PC-9 (cell line): Measurements from ENCODE around the gene TTC39A. TPM values are rescaled to one million over a fixed set of nuclear protein-coding genes. Genes with fewer than 3 reads are reported as not detected.

Experiments
- BruUV-seq: library from RNA; stranded (reverse); fragments of 400-500 nt; replicated peaks from 2 replicates; lab custom pipeline; 2021; lab: Mats Ljungman, UMichigan
- CTCF ChIA-PET: fragments of 300-600 bp; sonication (Branson Sonifier 250); formaldehyde crosslinking; loops from one replicate; lab custom pipeline; 2022; ENCODE audit warnings: antibody characterized with exemption; lab: Charles Lee
- POLR2A ChIA-PET: fragments of 300-600 bp; sonication (Branson Sonifier 250); formaldehyde crosslinking; loops from one replicate; lab custom pipeline; 2022; ENCODE audit warnings: antibody characterized with exemption; ENCODE audit not compliant: unreplicated experiment; lab: Charles Lee
- DNase-seq, 2 experiments: peaks; one replicate each; pipeline versions ENCODE4 v3.0.0 to v3.0.0-alpha.2; 2015 to 2022; ENCODE audit warnings: mixed read lengths in 1 of 2
- H2AFZ ChIP-seq: fragments of 200-600 bp; sonication (generic); 2 replicates; pipeline ENCODE4 v1.8.1; 2017; ENCODE audit warnings: antibody characterized with exemption
- H3F3A ChIP-seq: fragments of 200-600 bp; sonication (generic); 2 replicates; pipeline ENCODE4 v1.8.1; 2017; ENCODE audit warnings: antibody characterized with exemption, mild to moderate bottlenecking, low read depth; ENCODE audit not compliant: insufficient read depth
- H3K27ac ChIP-seq: fragments of 200-600 bp; sonication (generic); 2 replicates; pipeline ENCODE4 v1.6.1; 2016; ENCODE audit warnings: mixed run types
- H3K27me3 ChIP-seq: fragments of 200-600 bp; sonication (generic); 2 replicates; pipeline ENCODE4 v1.6.1; 2016; ENCODE audit warnings: low read depth, mixed run types; ENCODE audit not compliant: insufficient read depth
- H3K36me3 ChIP-seq: fragments of 200-600 bp; sonication (generic); 2 replicates; pipeline ENCODE4 v1.6.1; 2016; ENCODE audit warnings: low read depth, mixed run types
- H3K4me1 ChIP-seq: fragments of 200-600 bp; sonication (generic); replicated peaks from 2 replicates; pipeline ENCODE4 v1.6.1; 2016; ENCODE audit warnings: mixed run types; ENCODE audit not compliant: insufficient read depth
- H3K4me2 ChIP-seq: fragments of 200-600 bp; sonication (generic); 2 replicates; pipeline ENCODE4 v1.6.1; 2017; ENCODE audit warnings: mixed run types
- H3K4me3 ChIP-seq: fragments of 200-600 bp; sonication (generic); 2 replicates; pipeline ENCODE4 v1.6.1; 2016; ENCODE audit warnings: mixed run types
- H3K79me2 ChIP-seq: fragments of 200-600 bp; sonication (generic); 2 replicates; pipeline ENCODE4 v1.6.1; 2017; ENCODE audit warnings: low read depth, mixed run types
- H3K9me2 ChIP-seq: fragments of 200-600 bp; sonication (generic); 2 replicates; pipeline ENCODE4 v1.8.1; 2017; ENCODE audit warnings: mild to moderate bottlenecking; ENCODE audit not compliant: insufficient read depth
- H3K9me3 ChIP-seq: fragments of 200-600 bp; sonication (generic); 2 replicates; pipeline ENCODE4 v1.8.1; 2016; ENCODE audit warnings: low read depth; ENCODE audit not compliant: insufficient read depth
- H4K20me1 ChIP-seq: fragments of 200-600 bp; sonication (generic); 2 replicates; pipeline ENCODE4 v1.8.1; 2017; ENCODE audit not compliant: insufficient read depth
- EZH2 ChIP-seq: fragments of 200-600 bp; sonication (generic); IDR thresholded peaks from 2 replicates; pipeline ENCODE4 v1.8.0; 2017; ENCODE audit warnings: antibody characterized with exemption, low read depth
- intact Hi-C: fragments of 100-400 bp; cut with micrococcal nuclease; formaldehyde crosslinking; loops from one replicate; pipeline ENCODE4 v1.10.0; 2022; ENCODE audit not compliant: unreplicated experiment
- total RNA-seq: library from RNA; stranded (reverse); gene quantifications from 2 replicates; pipeline ENCODE4 v1.2.3, GENCODE V29; 2021
- TF ChIP-seq, protein P1 (sequence below): fragments of 200-600 bp; sonication (generic); conservative IDR thresholded peaks from 2 replicates; pipeline ENCODE4 v1.6.1; 2017; ENCODE audit warnings: mixed run types, antibody characterized with exemption, mild to moderate bottlenecking, moderate library complexity

The TTC39A gene
- total RNA-seq, 1 experiment from 2014 or later = 7.3 TPM

DNA sequence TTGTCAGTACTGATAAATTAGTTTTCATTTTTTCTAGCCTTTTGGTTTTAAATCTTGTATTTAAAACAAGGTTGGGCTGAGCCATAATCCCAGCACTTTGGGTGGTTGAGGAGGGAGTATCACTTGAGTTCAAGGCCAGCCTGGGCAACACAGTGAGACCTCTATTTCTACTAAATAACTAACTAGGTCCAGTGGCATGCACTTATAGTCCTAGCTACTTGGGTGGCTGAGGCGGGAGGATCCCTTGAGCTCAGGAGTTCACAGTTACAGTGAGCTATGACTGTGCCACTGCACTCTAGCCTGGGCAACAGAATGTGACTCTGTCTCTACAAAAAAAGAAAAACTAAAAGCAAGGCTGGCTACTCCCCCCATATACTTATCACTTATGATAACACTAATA is 21.5 kb upstream of the TTC39A start:
- H2AFZ ChIP-seq = no peak overlapping the region
- ChIA-PET POLR2A (interaction anchor here (0.6 kb wide), 1 partner anchor 20 kb away, joined by 4 read pairs; no protein-coding TSS in a partner anchor), CTCF (no interaction called here)
- no peaks in the 10 kb centered on the region for H4K20me1 ChIP-seq
- no peak overlapping the region for H3K4me3 ChIP-seq
- no peak overlapping the region for H3K27ac ChIP-seq
- no peaks in the 10 kb centered on the region for H3K36me3 ChIP-seq
- TF ChIP-seq, protein P1, sequence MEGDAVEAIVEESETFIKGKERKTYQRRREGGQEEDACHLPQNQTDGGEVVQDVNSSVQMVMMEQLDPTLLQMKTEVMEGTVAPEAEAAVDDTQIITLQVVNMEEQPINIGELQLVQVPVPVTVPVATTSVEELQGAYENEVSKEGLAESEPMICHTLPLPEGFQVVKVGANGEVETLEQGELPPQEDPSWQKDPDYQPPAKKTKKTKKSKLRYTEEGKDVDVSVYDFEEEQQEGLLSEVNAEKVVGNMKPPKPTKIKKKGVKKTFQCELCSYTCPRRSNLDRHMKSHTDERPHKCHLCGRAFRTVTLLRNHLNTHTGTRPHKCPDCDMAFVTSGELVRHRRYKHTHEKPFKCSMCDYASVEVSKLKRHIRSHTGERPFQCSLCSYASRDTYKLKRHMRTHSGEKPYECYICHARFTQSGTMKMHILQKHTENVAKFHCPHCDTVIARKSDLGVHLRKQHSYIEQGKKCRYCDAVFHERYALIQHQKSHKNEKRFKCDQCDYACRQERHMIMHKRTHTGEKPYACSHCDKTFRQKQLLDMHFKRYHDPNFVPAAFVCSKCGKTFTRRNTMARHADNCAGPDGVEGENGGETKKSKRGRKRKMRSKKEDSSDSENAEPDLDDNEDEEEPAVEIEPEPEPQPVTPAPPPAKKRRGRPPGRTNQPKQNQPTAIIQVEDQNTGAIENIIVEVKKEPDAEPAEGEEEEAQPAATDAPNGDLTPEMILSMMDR = no peak
- no peak for TF ChIP-seq EZH2
- H3K27me3 ChIP-seq = no peaks in the 10 kb centered on the region
- H3K9me3 ChIP-seq = no peaks in the 10 kb centered on the region
- DNase-seq = no peak
- no TSS peak for BruUV-seq
- peaks cover under 1% of the 10 kb centered on the region; the same call in 1 of the 2 replicates for H3K4me1 ChIP-seq
- no peak overlapping the region for H3K4me2 ChIP-seq
- peaks cover 18% of the 10 kb centered on the region; the same call in 1 of the 2 replicates for H3F3A ChIP-seq
- no peaks in the 10 kb centered on the region for H3K79me2 ChIP-seq
- H3K9me2 ChIP-seq = no peaks in the 10 kb centered on the region
- intact Hi-C loops = no loop called here

DNA sequence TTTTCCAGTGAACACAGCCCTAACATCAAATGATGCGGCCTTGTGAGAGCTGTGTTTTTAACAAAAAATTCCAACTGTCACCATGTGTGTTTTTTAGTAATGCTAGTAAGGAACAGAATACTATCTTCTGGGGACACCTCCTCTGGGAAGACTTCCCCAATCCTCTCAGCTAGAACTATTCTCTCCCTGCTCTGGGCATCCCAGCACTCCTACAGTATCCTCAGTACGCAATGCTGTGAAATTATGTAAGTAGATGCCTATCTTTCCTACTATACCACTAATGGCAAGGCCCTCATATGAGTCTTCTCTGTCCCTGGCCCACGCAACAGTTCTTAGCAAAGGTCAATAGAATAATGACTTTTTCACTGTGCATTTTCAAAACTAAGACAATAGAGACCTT is 19.5 kb upstream of the TTC39A start:
- intact Hi-C loops = no loop called here
- no peaks in the 10 kb centered on the region for H3K27me3 ChIP-seq
- H3K27ac ChIP-seq = no peak overlapping the region
- H3K9me2 ChIP-seq = no peaks in the 10 kb centered on the region
- no peak overlapping the region for H3K4me2 ChIP-seq
- no peak overlapping the region for H3K4me3 ChIP-seq
- H3K36me3 ChIP-seq = no peaks in the 10 kb centered on the region
- peaks cover 14% of the 10 kb centered on the region; the same call in 1 of the 2 replicates for H3K4me1 ChIP-seq
- H3K9me3 ChIP-seq = no peaks in the 10 kb centered on the region
- TF ChIP-seq, protein P1 = no peak
- no peak for TF ChIP-seq EZH2
- POLR2A ChIA-PET = no interaction called here
- CTCF ChIA-PET = interaction anchor here (0.8 kb wide), 1 partner anchor 575 kb away, joined by 3 read pairs; no protein-coding TSS in a partner anchor
- BruUV-seq = no TSS peak
- H3F3A ChIP-seq = peaks cover 20% of the 10 kb centered on the region; the same call in 1 of the 2 replicates
- H4K20me1 ChIP-seq = no peaks in the 10 kb centered on the region
- DNase-seq = no peak
- no peaks in the 10 kb centered on the region for H3K79me2 ChIP-seq
- H2AFZ ChIP-seq = no peak overlapping the region

DNA sequence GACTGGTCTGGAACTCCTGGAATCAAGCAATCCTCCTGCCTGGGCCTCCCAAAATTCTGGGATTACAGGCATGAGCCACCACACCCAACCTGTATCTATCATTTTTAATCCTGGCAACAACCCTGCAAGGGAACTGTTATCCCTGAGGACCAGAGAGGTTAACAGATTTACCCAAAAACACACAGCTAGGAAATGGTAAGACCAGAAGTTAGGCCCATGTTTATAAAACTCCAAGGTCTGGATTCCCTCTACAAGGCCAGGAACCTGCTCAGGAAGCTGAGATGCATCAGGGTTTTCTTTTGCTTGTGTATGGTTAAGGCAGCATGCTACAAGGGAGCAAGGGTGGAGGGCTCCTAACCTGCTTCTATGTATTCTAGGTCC is 17.8 kb upstream of the TTC39A start:
- Histone ChIP-seq H4K20me1 (no peaks in the 10 kb centered on the region), H3K79me2 (no peaks in the 10 kb centered on the region), H3K36me3 (no peaks in the 10 kb centered on the region), H3F3A (peaks cover 22% of the 10 kb centered on the region; the same call in 1 of the 2 replicates), H3K4me3 (no peak overlapping the region), H2AFZ (no peak overlapping the region), H3K4me2 (no peak overlapping the region), H3K9me2 (no peaks in the 10 kb centered on the region), H3K9me3 (no peaks in the 10 kb centered on the region), H3K27me3 (no peaks in the 10 kb centered on the region), H3K27ac (no peak overlapping the region), H3K4me1 (peaks cover 14% of the 10 kb centered on the region; the same call in 1 of the 2 replicates)
- no TSS peak for BruUV-seq
- TF ChIP-seq, protein P1 = no peak
- no peak for TF ChIP-seq EZH2
- intact Hi-C loops = no loop called here
- DNase-seq = no peak
- ChIA-PET CTCF (no interaction called here), POLR2A (no interaction called here)
